Kidney tubule cell (primary cell): Measurements from ENCODE around the gene SNX21.
"Not testable (repeated sequence)": the region's sequence is repeated elsewhere in the genome, so short reads cannot be mapped to it uniquely, and the experiment has no call there.

Source experiments
- DNase-seq: peaks from one replicate; pipeline ENCODE4 v3.0.0-alpha.2; 2018; ENCODE audit warnings: low spot score

The SNX21 gene

DNA sequence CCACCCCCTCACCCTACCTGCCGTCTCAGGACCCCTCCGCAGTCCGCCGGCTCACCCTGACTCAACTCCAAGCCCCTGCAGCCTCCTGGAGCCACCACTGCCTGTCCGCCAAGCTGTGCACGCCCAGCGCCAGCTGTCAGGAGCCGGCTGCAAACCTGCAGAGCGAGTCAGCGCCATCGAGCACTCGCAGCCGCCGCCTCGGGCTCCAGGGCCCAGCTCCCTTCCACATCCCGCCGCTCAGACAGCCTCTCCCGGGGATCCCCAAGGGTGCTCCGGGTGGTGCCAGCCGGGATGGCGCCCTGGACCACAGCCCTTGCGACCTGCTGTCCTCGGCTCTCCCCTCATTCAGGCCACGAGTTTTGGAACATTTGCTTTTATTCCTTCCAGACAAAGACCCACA lies 10.7 kb upstream of the SNX21 start:
- DNase-seq: peak; percentile 39

DNA sequence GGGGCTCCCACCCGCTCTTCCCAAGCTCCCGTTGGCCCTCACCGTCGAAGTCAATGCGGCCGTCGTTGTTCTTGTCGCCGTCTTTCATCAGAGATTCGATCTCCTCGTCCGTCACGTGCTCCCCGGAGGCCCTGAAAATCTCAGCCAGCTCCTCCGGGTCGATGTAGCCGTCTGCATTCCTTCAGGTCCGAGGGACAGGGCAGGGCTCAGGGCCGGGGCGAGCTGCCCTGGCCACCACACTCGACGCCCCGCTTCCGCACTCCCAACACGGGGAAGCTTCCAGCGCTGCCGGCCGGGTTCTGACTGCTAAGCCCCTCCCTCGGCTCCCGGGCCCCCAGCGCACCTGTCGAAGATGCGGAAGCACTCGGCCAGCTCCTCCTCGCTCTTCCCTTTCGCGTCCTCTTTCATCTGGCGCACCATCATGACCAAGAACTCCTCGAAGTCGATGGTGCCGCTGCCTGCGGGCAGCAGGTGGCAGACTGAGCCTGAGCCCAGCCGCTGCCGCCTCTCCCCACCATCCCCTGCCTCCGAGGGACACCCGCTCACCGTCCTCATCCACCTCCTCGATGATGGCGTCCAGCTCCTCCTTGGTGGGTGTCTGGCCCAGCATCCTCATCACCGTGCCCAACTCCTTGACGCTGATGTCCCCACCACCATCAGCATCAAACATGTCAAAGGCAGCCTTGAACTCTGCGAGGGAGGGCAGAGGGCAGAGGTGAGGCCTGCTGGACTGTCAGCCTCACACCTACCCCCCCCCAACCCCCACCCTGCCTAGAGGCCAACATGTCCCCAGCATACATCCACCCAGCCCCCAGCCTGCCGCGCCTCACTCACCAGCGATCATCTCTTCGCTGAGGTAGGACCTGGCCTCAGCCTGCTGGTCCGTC lies 9.4 kb upstream of the SNX21 start:
- DNase-seq: peak; percentile 62

DNA sequence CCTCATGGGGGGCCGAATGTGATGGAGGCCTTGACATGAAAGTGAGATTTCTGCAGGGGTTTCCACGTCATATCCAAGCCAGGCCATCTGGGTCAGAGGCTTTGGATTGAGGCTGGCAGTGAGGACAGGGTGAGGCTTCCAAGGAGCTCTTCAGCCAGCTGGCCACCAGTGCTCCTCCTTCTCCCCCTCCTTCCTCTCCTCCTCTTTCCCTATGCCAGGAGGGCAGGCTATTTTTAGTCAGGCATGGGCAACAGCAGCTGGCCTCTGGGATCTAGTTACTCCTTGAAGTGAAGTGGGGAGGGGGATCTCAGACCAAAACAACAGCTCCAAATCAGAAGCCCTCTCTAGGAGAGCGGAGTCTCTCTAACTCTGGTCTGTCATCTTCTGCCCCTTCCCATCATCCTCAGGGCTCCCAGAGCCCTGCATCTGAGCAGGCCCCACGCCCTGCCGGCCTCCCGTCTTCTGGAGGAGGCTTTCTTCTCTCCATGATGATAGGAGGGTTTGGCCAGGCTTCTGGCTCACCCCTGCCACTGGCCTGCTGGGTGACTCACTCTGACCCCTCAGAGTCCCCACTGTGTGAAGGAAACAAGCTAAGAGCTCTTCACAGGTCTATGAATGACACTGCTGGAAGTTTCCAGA lies 7.1 kb upstream of the SNX21 start:
- DNase-seq: no peak

DNA sequence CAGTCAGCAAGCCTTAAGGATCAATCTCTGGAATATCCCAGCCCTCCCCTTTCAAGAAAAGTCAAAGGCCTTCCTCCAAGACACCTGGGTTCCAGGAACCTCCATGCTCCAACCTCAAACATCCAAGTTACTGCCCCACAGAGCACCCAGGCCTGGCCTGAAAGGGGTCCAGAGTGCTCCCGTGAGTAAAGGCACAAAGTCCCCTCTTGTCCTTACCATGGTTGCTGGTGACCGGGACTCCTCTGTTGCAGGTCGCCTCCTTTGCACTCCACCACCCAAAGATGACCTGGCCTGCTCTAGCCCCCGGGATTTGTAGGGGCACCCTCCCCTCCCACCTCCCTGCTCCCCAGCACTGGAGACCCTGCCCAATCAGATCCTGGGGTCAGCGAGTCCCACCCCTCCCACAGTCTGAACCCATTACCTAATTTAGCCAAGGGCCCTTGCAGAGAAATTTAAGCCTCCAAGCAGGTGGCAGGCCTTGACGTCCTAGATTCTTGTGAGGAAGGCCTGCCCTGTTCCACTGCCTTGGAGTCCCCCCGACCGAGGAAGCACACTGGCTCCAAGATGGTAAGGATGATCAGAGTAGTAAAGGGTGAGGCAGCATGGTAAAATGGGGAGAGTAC lies 6.5 kb upstream of the SNX21 start, which contains the start of gene TNNC2:
Gene TNNC2 (minus strand): TSS at position 283 of the 623 bp plus-strand sequence. CDS start 64 bp downstream, at position 219.
- DNase-seq: no peak

DNA sequence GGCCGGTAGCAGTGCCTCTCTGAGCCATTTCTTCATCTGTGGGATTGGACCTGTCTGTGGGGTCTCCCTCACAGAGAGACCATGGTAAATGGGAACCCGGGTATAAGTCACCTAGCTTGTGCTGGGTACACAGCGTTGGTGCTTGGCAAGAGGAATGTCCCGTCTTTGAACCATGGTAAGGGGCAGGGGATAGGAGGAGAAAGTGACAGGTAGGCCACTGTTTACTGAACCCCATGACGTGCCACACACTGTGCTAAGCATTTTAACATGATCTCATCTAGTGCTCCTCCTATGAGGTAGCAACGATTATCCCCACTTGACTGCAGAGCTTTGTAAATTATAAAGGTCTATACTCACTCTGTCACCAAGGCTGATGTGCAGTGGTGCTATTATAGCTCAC lies 5.9 kb upstream of the SNX21 start:
- no peak for DNase-seq

DNA sequence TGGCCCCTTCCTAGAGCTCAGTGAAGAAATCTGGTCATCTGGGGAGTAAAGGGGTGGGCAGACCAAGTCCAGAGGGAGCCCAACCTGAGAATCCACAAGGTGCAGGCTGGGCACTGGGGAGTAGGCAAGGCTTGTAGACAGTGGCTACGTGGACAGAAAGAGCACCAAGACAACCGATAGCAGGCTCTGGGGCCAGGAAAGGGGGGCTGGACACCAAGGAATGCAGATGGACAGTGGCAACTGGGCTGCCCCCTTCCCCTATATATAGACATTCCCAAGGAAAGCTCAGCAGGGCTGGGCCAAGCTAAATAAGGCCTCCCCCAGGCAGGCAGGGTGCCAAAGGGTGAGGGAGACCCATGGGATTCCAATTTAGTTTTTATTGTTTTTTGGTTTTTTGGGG lies 5.0 kb upstream of the SNX21 start:
- no peak for DNase-seq

DNA sequence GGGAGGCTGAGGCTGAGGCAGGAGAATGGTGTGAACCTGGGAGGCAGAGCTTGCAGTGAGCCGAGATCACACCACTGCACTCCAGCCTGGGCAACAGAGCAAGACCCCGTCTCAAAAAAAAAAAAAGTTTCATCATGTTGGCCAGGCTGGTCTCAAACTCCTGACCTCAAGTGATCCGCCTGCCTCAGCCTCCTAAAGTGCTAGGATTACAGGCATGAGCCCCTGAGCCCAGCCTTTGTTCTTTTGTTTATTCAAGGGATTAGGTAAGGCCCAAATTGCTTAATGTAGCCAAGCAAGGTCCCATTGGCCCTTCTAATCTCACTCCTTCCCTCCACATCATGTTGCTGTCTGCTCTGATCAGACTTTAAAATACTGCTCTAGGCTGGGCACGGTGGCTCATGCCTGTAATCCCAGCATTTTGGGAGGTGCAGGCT lies 3.9 kb upstream of the SNX21 start:
- DNase-seq: not testable (repeated sequence)

DNA sequence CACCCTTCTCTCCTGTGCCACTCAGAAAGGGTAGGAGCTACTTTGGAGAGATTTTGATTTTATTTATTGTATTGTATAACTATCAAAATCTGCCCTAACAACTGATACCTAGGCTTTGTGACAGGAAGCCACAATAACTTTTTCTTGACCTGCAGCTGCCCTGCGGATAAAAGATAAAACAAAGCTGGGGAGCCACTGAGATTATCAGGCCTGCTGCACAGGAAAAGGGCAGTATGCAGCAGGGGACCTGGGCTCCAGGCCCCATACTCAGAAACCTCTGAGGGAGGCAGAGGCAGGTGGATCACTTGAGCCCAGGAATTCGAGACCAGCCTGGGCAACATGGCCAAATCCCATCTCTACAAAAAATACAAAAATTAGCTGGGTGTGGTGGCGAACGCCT lies 980 bp upstream of the SNX21 start:
- DNase-seq: no peak

DNA sequence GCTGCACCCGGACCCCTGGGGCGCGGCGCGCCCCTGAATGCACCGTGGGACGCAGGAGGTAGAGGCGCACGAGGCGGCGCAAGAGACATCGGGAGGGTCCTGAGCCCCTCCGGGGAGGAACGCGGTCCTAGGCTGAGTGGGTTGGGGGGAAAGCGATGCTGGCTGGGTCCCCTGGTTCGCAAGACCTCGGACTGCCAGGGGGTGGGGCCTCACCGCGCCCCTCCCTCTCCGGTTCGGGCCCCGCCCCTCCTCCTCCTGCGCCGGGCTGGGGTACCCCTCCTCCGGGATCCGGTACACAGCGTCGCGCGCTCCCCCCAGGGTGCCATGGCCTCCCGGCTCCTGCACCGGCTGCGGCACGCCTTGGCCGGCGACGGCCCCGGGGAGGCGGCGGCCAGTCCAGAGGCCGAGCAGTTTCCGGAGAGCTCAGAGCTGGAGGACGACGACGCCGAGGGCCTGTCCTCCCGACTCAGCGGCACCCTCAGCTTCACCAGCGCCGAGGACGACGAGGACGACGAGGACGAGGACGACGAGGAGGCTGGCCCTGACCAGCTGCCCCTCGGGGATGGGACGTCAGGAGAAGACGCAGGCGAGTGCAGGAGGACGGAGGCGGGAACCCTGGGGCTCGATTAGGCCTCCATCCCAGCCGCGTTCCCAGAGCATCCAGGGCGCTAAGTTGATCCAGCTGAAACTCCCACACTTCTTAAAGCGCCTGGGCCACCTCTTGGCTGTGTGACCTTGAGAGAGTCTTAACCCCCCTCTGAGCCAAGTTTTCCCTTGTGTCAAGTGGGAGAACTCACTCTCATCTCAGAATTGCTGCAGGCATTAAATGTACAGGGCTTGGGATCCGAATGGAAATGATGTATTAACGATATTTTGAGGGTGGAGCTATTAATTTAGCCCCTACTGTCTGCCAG lies 541 bp downstream of the SNX21 start:
- DNase-seq: peak; percentile 60

DNA sequence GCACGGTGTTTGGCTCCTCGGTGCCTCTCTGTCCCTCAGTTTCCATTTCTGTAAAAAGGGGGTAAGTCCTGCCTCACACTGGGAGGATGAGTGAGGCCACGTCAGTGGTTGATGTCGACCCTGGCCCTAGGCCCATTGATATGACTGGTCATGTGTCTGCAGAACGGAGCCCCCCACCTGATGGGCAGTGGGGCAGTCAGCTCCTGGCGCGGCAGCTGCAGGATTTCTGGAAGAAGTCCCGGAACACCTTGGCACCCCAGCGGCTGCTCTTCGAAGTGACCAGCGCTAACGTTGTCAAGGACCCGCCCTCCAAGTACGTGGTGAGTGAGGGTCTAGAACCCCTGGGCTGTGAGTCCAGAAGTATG lies 1.2 kb downstream of the SNX21 start:
- no peak for DNase-seq

DNA sequence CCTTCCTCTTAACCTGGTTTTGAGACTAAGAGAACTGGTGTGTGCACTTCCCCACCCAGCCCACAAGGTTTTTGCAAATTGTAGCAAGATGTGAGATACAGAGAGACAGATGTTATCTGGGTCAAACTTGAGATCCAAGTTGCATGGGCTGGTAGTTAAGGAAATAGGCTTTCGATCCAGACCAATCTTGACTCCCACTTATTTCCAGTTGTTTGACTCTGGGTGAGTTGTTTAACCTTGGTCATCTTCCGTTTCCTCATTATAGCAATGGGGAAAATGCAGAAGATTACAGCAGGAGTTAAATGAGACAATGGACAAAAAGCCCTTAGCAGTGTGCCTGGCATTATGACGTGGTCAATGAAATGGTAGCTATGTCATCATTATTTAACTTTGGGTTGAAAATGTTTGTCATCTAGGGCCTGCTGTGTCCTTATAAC lies 1.7 kb downstream of the SNX21 start:
- DNase-seq: no peak

DNA sequence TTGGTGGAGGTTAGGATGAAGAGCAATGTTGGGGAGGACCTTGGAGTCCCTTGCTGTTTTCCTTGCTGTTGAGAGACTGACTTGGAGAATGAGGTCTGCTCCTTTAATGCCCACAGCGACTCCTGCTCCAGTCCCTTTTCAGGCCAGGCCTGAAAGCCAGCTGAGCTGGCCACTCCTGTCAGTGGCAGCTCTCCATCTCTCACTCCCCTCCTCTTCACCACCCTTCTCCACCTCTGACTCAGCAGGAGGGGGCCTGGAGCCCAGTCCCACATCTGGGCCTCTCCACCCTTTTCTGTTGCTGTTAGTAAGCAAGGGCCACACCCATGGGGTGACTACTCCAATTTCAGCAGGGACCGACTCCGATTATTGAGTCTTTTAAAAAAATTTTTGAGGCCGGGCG lies 2.2 kb downstream of the SNX21 start:
- DNase-seq: no peak

DNA sequence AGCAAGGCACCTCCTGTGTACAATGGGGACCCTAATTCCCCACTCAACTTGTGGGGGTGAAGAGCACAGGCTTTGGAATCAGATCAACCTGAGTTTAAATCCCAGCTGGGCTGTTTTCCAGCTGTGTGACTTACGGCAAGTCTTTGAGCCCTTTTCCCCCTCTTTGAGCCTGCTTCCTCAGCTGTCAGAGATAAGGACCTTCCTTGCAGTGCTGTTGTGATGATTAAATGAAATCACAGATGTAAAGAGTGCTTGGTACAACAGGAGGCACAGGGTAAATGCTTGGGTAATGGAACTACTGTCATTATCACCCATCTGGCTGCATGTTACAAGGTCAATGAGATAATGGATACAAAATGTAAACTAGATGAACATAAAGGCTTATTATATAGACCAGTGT lies 3.2 kb downstream of the SNX21 start:
- no peak for DNase-seq

DNA sequence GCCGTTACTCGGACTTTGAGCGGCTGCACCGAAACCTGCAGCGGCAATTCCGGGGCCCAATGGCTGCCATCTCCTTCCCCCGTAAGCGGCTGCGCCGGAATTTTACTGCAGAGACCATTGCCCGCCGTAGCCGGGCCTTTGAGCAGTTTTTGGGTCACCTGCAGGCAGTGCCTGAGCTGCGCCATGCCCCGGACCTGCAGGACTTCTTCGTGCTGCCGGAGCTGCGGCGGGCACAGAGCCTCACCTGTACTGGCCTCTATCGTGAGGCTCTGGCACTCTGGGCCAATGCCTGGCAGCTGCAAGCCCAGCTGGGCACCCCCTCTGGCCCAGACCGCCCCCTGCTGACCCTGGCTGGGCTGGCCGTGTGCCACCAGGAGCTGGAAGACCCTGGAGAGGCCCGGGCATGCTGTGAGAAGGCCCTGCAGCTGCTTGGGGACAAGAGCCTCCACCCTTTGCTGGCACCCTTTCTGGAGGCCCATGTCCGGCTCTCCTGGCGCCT lies 7.2 kb downstream of the SNX21 start:
- no peak for DNase-seq

DNA sequence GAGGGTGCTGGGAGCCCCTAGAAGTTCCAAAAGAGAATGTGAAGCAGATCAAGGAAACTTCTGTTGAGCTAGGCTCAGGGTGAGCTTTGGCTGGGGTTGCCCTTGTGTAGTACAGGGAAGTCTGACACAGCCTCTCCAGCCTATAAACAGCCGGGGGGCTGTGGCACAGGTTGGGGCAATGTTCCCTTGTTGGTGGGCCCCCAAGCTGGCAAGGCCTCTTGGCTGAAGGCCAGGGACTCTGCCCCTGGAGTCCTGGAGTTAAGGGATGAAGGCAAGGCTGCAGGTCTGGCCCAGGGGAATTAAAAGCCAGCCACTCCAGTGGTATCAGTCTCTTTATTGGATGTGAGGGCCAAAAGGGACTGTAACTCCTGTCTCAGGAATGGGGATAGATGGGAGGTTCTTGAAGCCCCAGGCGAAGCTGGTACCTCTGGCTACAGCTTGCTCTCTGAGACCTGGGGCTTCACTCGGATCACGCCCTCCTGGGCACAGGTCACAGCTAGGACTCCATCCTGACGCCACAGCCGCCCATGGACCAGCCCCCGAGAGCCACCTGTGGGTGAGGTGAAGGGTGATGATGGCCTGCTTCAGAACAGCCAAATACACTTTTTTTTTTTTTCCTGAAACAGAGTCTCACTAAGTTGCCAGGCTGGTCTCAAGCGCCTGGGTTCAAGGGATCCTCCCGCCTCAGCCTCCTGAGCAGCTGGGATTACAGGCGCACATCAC lies 8.0 kb downstream of the SNX21 start:
- no peak for DNase-seq

DNA sequence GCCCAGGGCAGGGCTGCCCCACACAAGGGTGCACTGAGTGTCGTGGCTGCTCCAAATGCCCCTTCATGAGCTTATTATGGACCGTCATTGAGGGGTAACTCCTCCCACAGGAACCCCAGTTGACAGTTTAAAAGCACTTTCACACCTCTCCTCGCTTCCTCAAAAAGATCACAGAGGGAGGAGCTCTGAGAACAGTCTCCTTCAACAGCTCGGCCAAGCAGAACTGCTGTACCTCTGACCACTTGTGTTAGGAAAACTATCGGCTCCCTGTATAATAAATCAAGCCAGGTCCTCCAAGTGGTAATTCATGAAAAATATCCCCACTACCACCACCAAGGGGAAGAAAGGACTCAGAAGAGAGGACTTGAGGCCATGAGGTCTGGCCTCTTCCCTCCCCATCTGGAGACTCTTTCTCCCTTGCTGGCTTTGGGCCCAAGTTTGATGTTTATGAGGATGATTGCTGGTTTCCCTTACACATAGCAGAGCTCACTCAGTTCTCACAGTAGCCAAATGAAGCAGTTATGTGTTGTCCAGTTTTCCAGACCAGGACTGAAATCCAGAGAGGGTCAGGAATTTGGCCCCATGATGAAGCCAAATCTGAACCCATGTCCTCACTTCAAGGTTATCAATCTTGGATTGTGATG lies 8.7 kb downstream of the SNX21 start:
- DNase-seq: no peak

DNA sequence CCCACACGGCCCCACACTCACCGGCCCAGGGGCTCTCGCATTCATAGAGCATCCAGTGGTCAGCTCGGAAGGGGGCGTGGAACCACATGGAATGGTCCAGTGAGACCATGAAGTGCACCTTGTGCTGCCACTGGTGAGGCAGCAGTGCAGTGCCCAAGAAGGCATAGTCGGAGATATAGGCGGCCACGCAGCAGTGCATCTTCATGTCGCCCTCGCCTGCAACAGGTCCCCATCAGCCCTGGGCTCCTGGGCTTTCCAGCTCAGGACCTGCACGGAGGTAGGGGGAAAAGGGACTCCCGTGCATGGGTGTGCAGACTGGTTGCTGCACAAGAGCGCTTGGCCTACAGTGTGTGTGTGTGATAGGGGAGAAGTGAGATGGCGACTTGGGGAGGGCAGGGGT lies 9.9 kb downstream of the SNX21 start:
- no peak for DNase-seq

DNA sequence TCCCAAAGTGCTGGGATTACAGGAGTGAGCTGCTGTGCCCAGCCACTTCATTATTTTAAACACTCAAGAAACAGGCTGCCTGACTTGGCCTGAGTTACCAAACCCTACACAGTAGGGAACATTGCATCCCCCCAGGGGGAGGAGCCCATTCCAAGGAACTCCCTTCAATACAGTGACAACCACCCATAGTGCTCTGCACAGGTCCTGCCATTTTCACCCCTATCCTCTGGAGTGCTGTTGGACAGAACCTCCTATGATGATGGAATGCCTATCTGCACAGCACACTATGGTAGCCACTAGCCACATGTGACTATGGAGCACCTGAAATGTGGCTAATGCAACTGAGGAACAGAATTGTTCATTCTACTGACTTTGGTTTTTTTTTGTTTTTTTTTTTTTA lies 11.9 kb downstream of the SNX21 start:
- no peak for DNase-seq

DNA sequence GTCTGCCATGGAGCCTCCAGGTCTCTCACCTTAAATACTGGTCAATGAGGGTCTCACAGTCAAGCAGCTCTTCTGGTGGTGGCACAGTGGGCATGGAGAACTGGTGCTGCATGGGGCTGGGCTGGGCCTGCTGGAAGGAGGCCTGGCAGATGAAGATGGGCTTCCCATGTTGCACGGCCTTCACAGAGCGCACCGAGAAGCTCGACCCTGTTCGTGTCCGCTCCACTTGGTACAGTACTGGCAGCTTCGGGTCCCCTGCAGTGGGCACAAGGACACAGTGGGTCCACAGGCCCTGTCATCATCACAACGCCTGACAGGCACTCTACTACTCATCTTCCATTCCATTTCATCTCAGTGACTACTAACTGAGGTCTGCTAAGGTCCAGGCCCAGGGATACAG lies 14.8 kb downstream of the SNX21 start:
- no peak for DNase-seq

DNA sequence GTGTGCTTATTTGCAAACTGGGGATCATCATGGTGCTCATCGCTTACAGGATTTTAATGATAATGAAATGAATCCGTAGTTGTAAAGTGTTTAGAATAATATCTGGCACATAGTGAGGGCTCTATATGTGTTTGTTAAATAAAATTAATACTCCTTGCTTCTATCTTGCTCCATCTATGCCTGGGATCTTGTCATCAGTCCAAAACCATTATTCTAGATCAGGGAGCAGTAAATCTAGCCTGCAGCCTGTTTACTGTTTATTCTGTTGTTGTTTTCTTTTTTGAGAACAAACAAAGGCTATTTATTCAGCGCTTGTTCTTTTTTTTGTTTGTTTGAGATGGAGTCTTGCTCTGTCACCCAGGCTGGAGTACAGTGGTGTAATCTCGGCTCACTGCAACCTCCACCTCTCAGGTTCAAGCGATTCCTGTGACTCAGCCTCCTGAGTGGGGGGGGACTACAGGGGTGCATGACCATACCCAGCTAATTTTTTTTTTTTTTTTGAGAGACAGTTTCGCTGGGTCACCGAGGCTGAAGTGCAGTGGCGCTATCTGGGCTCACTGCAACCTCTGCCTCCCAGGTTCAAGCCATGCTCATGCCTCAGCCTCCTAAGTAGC lies 15.5 kb downstream of the SNX21 start:
- no peak for DNase-seq
